AG08396 (cell line): ENCODE results near the gene RFK.
"Not testable (repeated sequence)": the region's sequence is repeated elsewhere in the genome, so short reads cannot be mapped to it uniquely, and the experiment has no call there.

Experiments
- DNase-seq: peaks from one replicate; pipeline ENCODE4 v3.0.0; 2012; ENCODE audit warnings: low spot score, mixed read lengths

The RFK gene

GRCh38 chr9:76370396-76371023, 23.7 kb downstream of the RFK start:
- DNase-seq, result no peak

GRCh38 chr9:76369583-76369982, 24.6 kb downstream of the RFK start:
- DNase-seq, result no peak

- no peak for DNase-seq
These were observed 28.0 kb downstream of the RFK start for GRCh38 chr9:76366275-76366674.

GRCh38 chr9:76365028-76365427, 29.2 kb downstream of the RFK start:
- peak; percentile 29 for DNase-seq

- DNase-seq, result no peak
These were observed 31.2 kb downstream of the RFK start for GRCh38 chr9:76363032-76363395.

- not testable (repeated sequence) for DNase-seq
These were observed 31.7 kb downstream of the RFK start for GRCh38 chr9:76362332-76363031.

- no peak for DNase-seq
These were observed 34.5 kb downstream of the RFK start for GRCh38 chr9:76359766-76360165.

- no peak for DNase-seq
These were observed 34.9 kb downstream of the RFK start for GRCh38 chr9:76359365-76359764.

GRCh38 chr9:76358628-76359280, 35.5 kb downstream of the RFK start:
- DNase-seq, result no peak

GRCh38 chr9:76357555-76357954, 36.7 kb downstream of the RFK start:
- no peak for DNase-seq

GRCh38 chr9:76355886-76356285, 38.3 kb downstream of the RFK start:
- DNase-seq, result no peak

- DNase-seq, result no peak
These were observed 40.0 kb downstream of the RFK start for GRCh38 chr9:76354221-76354620.

- no peak for DNase-seq
These were observed 40.9 kb downstream of the RFK start for GRCh38 chr9:76353280-76353679.

GRCh38 chr9:76352026-76352620, 42.1 kb downstream of the RFK start:
- no peak for DNase-seq

GRCh38 chr9:76351006-76351405, 43.2 kb downstream of the RFK start:
- no peak for DNase-seq

- no peak for DNase-seq
These were observed 44.4 kb downstream of the RFK start for GRCh38 chr9:76349865-76350264.

GRCh38 chr9:76342858-76343257, 51.4 kb downstream of the RFK start:
- no peak for DNase-seq

- no peak for DNase-seq
These were observed 52.0 kb downstream of the RFK start for GRCh38 chr9:76342201-76342600.

GRCh38 chr9:76341616-76342015, 52.6 kb downstream of the RFK start:
- DNase-seq, result no peak

- no peak for DNase-seq
These were observed 55.8 kb downstream of the RFK start for GRCh38 chr9:76338418-76338817.

GRCh38 chr9:76336027-76336426, 58.2 kb downstream of the RFK start:
- no peak for DNase-seq
